ENCODE data around the gene KIF18B.

KIF18B gene

DNA sequence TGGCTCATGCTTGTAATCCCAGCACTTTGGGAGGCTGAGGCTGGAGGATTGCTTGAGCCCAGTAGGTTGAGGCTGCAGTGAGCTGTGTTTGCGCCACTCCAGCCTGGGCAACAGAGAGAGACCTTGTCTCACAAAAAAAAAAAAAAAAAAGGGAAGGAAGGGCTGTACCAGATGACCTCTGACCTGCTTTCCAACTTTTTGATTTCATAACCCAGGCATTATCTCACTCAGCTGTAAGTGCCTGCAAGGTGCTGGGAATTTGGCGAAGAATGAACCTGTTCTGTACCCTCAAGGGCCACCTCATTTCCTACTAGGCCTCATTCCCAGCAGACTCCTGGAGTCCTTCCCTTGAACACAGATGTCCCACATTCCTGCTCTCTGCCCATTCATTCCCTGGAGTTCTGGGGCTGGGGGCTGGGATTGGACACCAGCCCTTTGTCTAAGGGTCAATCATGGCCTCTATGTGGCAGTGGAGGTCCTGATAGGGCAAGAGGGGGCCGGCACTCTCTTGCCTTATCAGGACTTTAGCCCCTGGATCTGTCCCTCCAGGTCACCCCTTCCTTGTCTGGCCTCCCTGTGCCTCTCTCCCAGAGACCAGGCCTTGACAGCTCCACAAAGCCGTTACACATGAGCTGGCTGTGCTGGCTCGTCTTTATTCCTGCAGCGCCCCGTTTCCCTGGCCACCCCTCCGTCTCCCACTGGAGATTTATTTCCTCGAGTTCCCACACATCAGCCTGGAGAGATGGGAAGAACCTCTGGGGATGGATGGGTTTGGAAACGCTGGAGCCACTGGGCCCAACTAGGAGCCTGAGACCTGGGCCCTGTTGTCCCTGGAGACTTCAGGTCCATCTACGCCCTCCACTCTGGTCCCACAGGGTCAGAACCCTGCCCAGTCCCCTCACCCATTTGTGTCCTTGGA is 31.5 kb downstream of the KIF18B start:
- no peak for DNase-seq

DNA sequence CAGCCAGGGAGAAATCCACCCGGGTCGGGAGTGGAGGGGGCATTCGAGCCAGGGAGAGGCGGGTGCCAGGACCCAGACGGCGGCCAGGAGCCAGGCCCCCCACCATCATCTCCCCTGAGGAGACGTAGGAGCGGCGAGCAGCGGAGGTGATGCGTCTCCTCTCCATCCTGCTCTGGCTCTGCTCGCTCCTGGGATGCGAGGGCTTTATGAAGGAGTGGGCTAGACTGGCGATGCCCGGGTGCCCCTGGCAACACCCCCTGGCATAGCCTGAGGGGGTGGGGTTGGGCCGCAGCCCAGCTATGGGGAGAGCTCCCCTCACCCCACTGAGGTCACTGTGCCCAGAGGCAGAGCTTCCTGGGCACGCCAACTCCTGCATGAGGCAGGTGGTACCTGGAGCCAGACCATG is 32.2 kb downstream of the KIF18B start, which contains the start of gene GFAP:
Gene GFAP (minus strand): TSS at position 180 of the 406 bp plus-strand sequence. CDS start 14 bp downstream, at position 166.
- DNase-seq = no peak

DNA sequence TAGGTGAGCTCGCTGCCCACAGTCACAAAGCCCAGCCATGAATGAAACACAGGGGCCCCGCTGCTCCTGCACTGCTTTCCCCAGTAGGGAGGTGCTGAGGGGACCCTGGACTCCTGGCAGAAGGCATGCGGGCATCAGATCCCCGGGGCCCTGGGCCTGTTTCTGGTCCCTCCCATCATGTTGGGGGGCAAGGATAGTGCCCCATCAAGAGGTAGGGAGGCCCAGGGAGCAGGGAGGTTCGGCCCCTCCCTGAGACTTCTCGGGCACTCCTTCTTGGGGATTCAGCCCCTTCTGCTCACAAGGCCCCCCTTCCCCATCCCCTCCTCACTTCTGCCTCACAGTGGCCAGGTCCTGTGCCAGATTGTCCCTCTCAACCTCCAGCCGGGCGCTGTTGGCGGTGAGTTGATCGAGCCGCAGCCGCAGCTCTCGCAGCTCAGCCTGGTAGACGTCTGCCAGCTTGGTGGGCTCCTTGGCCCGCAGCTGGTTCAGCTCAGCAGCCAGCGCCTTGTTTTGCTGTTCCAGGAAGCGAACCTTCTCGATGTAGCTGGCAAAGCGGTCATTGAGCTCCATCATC is 32.8 kb downstream of the KIF18B start:
- DNase-seq = no peak

DNA sequence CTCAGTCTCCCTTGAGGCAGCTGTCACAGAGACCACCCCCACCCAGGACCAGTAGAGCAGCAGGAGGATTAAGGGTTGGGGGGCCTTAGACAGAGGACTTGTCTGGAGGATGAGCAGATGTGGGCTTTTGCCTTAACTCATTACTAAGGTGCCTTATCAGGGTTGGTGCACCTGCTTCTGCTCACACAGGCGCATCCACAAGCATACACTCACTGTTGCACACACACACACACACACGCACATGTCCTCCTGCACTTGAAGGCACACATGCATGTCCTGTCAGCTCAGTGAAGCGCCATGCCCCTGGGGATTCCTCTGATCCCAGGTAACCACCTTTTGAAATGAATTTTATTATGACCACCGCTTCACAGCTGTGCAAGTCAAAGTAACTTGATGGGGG is 33.4 kb downstream of the KIF18B start:
- no peak for DNase-seq

DNA sequence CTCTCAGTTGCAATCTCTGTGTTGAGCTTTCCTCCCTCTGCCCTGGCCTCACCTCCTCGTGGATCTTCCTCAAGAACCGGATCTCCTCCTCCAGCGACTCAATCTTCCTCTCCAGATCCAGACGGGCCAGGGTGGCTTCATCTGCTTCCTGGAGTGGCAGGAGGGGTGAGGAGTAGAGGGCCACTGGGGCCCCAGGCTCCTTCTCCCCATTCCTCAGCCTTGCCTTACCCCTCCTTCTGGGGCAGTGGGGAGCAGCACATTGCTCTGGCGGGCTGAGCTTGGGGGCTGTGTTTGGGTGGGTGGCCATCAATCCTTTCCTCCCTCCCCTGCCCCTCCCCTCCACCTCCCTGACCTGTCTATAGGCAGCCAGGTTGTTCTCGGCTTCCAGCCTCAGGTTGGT is 33.9 kb downstream of the KIF18B start:
- DNase-seq = no peak

DNA sequence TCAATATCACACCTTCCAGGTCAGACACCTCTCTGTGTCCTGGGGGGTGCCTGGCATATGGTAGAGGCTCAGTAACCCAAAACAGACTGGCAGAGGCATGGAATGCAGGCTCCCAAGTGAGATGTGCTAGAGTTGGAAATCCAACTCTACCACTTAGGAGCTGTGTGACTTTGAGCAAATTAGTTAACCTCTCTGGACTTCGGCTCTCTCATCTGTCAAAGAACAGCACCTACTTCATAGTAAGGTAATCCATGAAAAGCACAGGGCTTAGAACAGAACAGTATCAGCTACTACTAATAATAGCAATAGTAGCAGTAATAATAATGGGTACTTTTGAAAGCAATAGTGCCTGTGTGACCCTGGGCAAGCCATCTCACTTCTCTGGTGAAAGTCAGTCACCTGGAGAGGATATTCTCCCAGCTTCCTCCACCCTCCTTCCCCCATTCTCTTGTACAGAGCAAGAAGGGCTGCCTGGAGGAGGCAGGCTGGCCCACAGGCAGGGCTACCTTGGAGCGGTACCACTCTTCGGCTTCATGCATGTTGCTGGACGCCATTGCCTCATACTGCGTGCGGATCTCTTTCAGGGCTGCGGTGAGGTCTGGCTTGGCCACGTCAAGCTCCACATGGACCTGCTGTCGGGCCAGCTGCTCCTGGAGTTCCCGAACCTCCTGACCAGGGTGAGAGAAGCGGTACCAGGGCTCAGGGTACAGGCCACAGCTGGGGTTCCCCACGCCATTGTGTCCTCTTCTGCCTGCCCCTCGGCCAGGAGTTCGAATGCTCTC is 34.6 kb downstream of the KIF18B start:
- no peak for DNase-seq

DNA sequence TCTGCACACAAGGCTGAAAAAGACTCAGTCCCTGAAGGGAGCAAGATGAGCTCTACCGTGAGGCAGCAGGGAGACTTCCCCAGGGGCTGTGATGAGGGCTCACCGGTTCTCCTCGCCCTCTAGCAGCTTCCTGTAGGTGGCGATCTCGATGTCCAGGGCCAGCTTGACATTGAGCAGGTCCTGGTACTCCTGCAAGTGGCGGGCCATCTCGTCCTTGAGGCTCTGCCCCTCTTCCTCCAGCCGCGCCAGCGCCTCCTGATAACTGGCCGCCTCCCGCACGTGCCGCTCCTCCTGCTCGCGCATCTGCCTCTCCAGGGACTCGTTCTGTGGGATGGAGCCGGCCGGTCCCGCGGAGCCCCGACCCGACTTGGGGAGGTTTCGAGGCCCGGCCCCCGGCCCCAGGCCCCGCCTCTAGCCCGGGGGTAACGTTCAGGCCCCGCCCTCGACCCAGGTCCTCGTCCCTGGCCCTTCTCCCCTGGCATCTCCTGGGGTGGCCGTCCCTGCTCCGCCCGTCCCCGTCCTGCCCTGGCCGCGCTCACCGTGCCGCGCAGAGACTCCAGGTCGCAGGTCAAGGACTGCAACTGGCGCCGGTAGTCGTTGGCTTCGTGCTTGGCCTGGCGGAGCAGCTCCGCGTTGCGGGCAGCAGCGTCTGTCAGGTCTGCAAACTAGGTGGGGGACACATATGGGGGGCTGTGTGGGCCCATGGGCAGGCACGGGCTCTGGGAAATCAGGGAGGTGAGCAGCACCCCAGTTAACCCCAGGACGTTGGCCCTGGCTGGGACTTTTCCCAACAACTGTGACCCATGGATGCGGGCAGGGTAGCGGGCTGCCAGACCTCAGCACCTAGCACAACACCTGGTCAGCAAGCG is 36.2 kb downstream of the KIF18B start:
- DNase-seq = peak; percentile 71

DNA sequence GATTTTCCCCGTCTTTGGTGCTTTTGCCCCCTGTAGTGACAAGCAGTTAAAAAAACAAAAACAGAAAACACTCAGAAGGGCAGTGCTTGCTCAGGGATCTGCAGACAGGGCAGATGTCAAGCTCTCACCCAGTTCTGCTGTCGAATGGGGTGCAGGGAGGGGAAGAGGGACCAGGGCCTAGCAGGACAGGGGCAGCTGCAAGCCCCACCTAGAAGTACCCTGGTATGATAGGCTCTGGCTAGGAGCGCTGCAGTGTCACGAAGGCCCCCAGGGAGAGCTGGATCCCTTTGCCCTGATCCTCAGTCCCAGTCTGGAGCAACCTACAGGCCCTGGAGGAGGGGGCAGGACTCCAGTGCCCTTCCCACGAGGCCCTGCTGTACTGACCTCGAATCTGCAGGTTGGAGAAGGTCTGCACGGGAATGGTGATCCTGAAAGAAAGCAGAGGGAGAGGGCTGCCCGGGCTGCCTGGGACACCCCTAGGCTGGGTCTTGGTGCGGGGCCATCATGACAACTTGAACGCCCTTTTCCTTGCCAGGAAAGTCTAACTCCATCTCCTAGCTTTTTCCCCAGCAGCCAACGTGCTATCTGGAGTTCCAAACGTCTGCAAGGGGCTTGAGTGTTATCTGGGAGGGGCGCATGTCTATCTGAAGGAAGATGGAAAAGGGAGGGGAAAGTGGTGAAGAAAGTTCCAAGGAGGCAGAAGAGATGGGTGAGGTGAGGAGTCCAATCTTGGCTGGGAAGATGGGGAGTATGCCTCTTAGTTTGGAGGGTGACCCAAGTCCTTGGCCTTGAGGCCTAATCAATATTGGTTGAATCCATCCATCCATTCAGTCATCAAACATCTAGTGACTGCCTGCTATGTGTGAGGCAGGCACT is 37.1 kb downstream of the KIF18B start:
- DNase-seq = no peak

DNA sequence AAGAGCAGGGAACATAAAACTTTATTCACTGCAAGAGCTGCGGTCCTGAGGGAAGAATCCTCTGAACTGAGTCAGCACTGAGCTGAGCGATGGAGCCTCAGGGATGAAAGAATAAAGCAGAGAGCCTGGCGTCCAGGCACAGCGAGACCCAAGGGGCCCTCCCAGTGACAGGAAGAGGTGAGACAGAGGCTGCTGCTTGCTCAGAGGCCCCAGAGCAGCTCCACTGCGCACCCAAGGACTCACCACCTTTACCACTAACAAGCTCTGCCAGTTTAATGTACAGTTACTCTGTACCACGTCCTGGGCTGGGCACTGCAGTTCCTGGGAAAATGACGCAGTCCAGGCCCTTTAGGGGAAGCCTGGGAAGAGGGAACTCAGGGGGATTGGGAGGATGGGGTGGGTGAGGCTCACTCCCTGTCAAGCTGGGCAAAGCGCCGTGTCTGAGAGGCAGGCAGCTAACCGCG is 37.9 kb downstream of the KIF18B start:
- no peak for DNase-seq

DNA sequence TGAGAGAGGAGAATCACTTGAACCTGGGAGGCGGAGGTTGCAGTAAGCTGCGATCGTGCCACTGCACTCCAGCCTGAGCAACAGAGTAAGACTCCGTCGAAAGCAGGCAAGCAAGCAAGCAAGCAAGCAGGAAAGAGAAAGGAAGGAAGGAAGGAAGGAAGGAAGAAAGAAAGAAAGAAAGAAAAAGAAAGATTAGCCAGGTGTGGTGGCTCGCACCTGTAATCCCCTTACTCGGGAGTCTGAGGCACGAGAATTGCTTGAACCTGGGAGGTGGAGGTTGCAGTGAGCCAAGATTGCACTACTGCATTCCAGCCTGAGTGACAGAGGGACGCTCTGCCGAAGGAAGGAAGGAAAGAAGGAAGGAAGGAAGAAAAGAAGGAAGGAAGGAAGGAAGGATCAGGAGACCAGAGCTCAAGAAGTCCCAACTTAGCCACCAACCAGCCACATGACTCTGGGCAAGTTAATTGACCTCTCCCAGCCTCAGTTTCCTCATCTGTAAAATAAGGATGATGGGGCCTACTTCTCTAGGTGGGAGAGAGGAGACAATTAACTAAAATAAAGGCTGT is 38.7 kb downstream of the KIF18B start:
- no peak for DNase-seq

DNA sequence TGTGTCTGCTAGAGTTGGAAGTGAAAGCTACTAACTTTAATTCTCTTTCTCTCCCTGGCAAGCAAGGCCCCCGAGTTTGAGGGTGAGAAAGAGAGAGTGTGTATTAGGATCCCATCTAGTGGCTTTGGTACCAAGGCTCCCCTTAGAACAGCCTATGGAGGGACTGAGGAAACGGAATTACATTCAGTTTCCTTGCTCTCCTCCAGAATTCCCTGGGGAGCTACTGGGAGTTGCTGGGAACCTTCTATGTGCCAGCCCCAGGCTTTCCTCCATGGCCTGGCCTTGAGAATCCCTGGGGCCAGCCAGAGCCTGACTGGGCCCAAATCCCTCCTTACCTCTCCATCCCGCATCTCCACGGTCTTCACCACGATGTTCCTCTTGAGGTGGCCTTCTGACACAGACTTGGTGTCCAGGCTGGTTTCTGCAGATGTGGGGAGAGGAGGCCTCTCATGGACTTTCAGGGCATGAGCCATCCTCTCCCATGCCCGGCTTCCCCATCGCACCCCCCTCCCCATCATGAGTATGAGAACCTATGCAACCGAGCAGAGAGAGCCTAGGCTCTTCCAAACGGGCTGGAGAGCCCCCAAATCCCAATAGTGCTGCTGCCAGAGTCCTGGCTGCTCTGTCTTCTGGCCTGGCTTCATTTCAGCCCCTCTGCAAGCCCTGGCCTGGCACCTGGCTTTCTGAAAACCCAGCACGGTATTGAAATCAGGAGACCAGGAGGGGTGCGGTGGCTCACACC is 39.7 kb downstream of the KIF18B start:
- DNase-seq = no peak

DNA sequence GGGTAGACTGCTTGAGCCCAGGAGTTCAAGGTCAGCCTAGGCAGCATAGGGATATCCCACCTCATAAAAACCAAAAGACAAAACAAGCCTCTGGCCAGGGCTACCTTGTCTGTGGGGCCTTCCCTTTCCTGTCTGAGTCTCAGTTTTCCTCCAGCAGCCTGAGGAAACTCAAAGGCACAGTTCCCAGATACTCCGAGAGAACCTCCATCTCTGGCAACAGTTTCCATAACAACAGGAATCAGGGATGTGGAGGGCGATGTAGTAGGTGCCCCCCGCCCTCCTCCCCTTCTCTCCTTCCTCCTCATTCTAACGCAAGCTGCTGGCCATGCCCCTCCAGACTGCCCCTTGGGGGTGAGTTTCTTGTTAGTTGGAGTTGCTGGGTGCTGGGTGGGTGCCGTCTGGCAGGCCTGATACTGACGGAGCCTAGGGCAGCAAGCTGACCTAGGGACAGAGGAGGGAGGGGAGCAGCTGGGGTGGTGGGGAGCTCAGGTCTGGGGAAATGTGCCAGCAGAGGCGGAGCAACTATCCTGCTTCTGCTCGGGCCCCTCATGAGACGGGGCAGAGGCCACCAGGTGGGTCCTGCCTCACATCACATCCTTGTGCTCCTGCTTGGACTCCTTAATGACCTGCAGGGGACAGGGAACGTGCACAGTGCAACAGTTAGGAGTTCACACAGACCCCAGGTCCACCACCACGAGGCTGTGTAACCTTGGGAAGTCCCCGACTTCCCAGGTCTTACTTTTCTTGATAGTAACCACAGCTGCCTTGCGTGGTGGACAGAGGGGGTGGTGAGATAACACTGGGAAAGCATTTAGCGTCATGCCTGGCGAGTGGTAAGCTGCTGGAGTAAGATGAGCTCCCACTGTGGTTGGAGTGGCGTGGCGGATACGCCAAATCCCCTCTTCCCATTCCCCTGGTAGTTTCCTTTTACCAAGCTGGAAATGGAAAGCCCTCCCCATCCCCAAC is 40.5 kb downstream of the KIF18B start:
- no peak for DNase-seq

DNA sequence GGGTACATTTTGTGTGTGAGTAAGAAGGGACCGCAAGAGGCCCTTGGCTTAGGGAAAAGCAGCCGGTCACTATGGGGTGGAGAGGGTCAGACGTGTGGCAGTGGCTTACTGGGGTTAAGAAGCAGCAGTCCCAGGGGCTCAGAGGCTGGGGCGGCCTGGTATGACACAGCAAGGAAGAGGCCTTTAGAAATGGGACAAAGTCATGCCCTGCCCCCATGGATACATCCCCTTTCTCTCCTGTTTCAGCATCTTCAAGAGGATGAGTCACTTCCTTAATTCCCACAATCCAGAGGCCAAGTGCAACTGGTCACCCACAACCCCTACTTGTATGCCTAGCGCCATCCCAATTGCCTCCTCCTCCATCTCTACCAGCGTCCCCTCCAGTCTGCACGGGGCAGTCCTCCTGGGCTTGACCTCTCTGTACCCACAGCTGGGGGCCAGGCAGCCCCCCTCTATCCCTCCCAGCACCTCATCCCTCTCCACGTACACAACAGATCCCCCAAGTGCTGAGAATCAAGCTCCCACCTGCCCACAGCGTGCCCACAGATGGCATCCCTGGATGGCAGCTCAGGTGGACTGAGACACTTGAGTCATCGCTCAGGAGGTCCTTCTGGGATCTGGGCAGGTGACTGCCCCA is 41.4 kb downstream of the KIF18B start:
- no peak for DNase-seq

DNA sequence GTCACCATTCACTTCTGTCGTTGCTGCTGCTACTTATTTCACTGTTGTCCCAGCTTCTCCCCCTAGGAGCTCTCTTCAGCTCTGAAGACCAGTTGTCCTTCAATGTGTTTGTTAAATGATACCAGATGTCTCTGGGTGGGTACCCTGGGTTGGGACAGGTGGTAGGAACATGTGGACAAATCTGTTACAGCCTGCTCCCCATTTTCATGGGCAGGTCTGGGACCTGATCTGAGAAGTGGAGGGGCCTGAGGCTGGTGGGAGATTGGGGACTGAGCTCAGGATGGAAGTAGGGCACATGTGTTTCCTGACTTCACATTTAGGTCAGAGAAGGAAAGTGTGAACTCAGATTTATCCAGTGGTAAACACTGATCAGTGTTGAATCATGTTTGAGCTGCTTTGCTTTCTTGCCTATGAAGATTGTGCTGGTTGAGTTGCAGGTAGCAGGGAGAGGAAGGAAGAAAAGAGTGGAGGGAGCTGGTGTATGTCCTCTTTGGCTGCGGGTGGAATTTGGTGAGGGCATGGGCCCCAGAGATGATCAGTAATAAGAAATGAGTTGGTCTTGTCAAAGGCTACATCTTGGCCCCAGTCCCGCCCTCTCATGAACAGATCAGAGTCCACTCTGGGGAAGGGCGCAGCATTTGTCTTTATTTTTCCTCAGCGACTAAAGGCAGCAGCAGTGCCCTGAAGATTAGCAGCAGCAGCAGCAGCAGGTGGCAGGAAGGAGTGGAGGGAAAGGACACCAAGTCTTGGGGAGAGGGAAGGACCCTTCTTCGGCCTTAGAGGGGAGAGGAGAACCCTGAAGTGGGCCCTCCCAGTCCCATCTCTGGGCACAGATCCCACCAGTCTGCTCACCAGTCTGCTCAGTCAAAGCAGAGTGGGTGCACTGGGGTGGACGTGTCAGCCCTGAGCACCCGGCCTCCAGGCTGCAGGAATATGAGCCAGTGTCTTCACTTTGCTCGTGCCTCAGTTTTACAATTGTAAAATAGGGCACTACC is 42.3 kb downstream of the KIF18B start:
- DNase-seq = no peak

DNA sequence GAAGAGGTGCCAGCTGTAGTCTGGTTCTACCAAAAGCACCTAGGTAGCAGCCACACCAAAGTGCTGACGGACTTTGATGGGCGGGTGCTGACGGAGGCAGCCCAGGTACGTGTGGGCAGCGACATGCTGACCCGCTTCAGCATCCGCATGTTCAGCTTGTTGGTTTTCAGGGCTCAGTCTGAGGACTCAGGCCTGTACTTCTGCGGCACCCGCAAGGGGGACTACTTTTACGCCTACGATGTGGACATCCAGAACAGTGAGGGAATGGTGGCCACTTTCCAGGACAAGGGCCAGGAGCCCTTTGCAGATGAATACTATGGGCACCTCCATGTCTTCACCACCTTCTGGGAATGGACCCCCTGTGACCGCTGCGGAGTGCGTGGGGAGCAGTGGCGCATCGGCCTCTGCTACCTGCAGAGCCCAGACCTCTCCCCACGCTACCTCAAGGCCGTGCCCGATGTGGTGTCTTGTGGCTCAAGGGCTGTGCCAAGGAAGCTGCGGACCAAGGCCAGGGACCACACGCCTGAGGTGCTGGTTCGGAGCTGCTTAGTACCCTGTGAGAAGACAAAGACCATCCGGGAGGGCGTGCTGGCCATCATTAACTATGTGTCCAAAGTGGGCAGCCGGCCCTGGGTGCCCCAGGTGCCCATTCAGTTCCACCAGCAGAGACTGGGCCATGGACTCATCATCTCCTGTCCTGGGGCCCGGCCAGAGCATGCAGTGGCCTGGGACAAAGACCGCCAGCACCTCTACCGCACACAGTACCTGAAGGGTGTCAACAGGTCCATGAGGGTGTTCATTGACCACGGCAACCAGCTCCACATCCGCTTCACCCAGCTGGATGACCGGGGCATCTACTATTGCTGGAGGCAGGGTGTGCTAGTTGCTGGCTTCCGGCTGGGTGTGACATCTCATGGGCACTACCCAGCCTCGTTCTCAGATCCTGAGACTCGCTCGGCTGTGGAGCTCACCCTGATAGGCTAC is 43.3 kb downstream of the KIF18B start:
- no peak for DNase-seq

Data from activated CD8-positive, alpha-beta memory T cell treated with anti-CD3 and anti-CD28 coated beads, Interleukin-2, amount 50 U/mL, for 48 hours (primary cell).